ENCODE results near the gene CELF2.

Gene CELF2

GRCh38 chr10:11242443-11243387, 225.0 kb downstream of the CELF2 start:
- no peak for DNase-seq (ENCODE audit: low read depth in 1 of 2, low spot score in 1 of 2)

- no peak for DNase-seq (ENCODE audit: low read depth in 1 of 2, low spot score in 1 of 2)
Measured at GRCh38 chr10:11243425-11244222, 226.0 kb downstream of the CELF2 start.

GRCh38 chr10:11245095-11245479, 227.4 kb downstream of the CELF2 start:
- no peak for DNase-seq (ENCODE audit: low read depth in 1 of 2, low spot score in 1 of 2)

- no peak for DNase-seq (ENCODE audit: low read depth in 1 of 2, low spot score in 1 of 2)
Measured at GRCh38 chr10:11245510-11245909, 227.8 kb downstream of the CELF2 start.

GRCh38 chr10:11245981-11246590, 228.4 kb downstream of the CELF2 start:
- no peak for DNase-seq (ENCODE audit: low read depth in 1 of 2, low spot score in 1 of 2)

GRCh38 chr10:11246752-11247467, 229.2 kb downstream of the CELF2 start:
- DNase-seq (ENCODE audit: low read depth in 1 of 2, low spot score in 1 of 2): no peak

- DNase-seq (ENCODE audit: low read depth in 1 of 2, low spot score in 1 of 2): no peak
Measured at GRCh38 chr10:11249152-11249807, 231.6 kb downstream of the CELF2 start.

- DNase-seq (ENCODE audit: low read depth in 1 of 2, low spot score in 1 of 2): no peak
Measured at GRCh38 chr10:11249808-11250195, 232.1 kb downstream of the CELF2 start.

- no peak for DNase-seq (ENCODE audit: low read depth in 1 of 2, low spot score in 1 of 2)
Measured at GRCh38 chr10:11250304-11250703, 232.6 kb downstream of the CELF2 start.

- DNase-seq (ENCODE audit: low read depth in 1 of 2, low spot score in 1 of 2): no peak
Measured at GRCh38 chr10:11252887-11253286, 235.2 kb downstream of the CELF2 start.

- DNase-seq (ENCODE audit: low read depth in 1 of 2, low spot score in 1 of 2): no peak
Measured at GRCh38 chr10:11253385-11254002, 235.8 kb downstream of the CELF2 start.

- no peak for DNase-seq (ENCODE audit: low read depth in 1 of 2, low spot score in 1 of 2)
Measured at GRCh38 chr10:11255156-11255555, 237.5 kb downstream of the CELF2 start.

- DNase-seq (ENCODE audit: low read depth in 1 of 2, low spot score in 1 of 2): no peak
Measured at GRCh38 chr10:11255796-11256444, 238.2 kb downstream of the CELF2 start.

- DNase-seq (ENCODE audit: low read depth in 1 of 2, low spot score in 1 of 2): no peak
Measured at GRCh38 chr10:11256896-11257295, 239.2 kb downstream of the CELF2 start.

GRCh38 chr10:11257440-11258090, 239.9 kb downstream of the CELF2 start:
- no peak for DNase-seq (ENCODE audit: low read depth in 1 of 2, low spot score in 1 of 2)

- DNase-seq (ENCODE audit: low read depth in 1 of 2, low spot score in 1 of 2): no peak
Measured at GRCh38 chr10:11260170-11260569, 242.5 kb downstream of the CELF2 start.

GRCh38 chr10:11261143-11261542, 243.5 kb downstream of the CELF2 start:
- DNase-seq (ENCODE audit: low read depth in 1 of 2, low spot score in 1 of 2): no peak

GRCh38 chr10:11261687-11262493, 244.2 kb downstream of the CELF2 start:
- DNase-seq (ENCODE audit: low read depth in 1 of 2, low spot score in 1 of 2): no peak
